ENCODE data around the gene CUX1. TPM values are rescaled to one million over a fixed set of nuclear protein-coding genes. Genes with fewer than 3 reads are reported as not detected.
A peak's percentile ranks its signal among the peaks of the same experiment; 100 is the strongest.

CUX1 gene
- total and polyA plus RNA-seq, 10 of the 15 experiments (the other 5 are each of a cell fraction or from before 2014, with no cell fraction given): 6.1 to 48.6 (median 25.9) TPM

DNA sequence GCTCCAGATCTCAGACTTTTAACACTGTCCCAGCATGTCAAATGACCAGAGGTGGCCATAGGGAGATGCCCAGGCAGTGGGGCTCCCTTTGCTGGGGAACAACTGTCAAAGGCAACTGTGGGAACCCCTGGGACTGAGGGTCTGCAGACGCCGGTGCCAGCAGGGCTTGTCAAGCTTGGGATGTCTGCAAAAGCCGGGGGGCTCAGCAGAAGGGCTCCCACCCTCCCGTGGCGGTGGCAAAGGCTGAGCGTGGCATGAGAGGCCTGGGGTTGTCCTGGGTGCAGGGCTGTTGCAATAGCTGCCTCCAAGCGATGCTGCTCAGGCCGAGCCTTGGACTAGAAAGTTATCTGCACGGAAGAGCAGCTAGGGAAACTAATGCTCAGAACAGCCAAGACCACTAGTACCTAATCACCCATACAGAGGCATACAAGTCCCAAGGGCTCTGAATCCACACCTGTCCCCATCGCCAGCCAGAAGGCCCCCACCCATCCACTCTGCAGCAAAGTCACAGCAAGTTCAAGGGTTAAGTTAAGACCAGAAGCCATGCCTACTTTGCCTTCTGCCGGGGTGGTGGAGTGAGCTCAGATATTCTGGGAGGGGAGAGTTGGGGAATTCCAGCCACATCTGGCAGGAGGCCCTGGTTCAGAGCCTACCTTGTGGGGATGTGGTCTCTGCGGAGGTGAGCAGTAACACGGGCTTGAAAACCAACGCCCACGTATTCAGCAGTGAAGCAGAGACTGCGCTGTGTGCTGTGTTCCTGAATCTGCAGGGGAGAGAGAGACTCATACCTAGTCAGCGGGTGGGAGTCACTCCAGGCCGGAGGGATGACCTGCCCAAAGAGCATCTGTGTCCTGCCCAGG, 473.9 kb downstream of the CUX1 start (continued):
- TF ChIP-seq, protein P1, sequence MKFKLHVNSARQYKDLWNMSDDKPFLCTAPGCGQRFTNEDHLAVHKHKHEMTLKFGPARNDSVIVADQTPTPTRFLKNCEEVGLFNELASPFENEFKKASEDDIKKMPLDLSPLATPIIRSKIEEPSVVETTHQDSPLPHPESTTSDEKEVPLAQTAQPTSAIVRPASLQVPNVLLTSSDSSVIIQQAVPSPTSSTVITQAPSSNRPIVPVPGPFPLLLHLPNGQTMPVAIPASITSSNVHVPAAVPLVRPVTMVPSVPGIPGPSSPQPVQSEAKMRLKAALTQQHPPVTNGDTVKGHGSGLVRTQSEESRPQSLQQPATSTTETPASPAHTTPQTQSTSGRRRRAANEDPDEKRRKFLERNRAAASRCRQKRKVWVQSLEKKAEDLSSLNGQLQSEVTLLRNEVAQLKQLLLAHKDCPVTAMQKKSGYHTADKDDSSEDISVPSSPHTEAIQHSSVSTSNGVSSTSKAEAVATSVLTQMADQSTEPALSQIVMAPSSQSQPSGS (IDR thresholded peaks at IDR 0.05; ENCODE audit: low read length): no peak
- TF ChIP-seq GATAD2B (conservative IDR thresholded peaks at IDR 0.05; ENCODE audit: low read depth) (peak; percentile 62; the same call in 1 of the 2 replicates), NFYA (IDR thresholded peaks at IDR 0.05; ENCODE audit: borderline replicate concordance, low read depth, low read length) (no peak), E2F8 (IDR thresholded peaks at IDR 0.05; ENCODE audit: low read depth, partially characterized antibody) (no peak), RB1 (IDR thresholded peaks at IDR 0.05; ENCODE audit: borderline replicate concordance) (no peak), MTA2 (IDR thresholded peaks at IDR 0.05; ENCODE audit: low read depth) (no peak; the same call in none of the 2 replicates), SUPT20H (IDR thresholded peaks at IDR 0.05; ENCODE audit: borderline replicate concordance, control insufficient read depth, low read depth, low read length) (no peak), HDAC6 (IDR thresholded peaks at IDR 0.05; ENCODE audit: unreplicated experiment) (no peak), PAX5 (IDR thresholded peaks at IDR 0.05; ENCODE audit: borderline replicate concordance, low read depth, low read length) (peak; percentile 83), ESRRA (IDR thresholded peaks at IDR 0.05; ENCODE audit: low read length) (no peak), RBBP5 (conservative IDR thresholded peaks at IDR 0.05) (no peak), ZBTB33 (IDR thresholded peaks at IDR 0.05) (no peak), MYC (IDR thresholded peaks at IDR 0.05; ENCODE audit: insufficient read depth, insufficient read length, insufficient replicate concordance, low read length, severe bottlenecking) (no peak)
- TF ChIP-seq, protein P2, sequence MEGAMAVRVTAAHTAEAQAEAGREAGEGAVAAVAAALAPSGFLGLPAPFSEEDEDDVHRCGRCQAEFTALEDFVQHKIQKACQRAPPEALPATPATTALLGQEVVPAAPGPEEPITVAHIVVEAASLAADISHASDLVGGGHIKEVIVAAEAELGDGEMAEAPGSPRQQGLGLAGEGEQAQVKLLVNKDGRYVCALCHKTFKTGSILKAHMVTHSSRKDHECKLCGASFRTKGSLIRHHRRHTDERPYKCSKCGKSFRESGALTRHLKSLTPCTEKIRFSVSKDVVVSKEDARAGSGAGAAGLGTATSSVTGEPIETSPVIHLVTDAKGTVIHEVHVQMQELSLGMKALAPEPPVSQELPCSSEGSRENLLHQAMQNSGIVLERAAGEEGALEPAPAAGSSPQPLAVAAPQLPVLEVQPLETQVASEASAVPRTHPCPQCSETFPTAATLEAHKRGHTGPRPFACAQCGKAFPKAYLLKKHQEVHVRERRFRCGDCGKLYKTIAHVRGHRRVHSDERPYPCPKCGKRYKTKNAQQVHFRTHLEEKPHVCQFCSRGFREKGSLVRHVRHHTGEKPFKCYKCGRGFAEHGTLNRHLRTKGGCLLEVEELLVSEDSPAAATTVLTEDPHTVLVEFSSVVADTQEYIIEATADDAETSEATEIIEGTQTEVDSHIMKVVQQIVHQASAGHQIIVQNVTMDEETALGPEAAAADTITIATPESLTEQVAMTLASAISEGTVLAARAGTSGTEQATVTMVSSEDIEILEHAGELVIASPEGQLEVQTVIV (IDR thresholded peaks at IDR 0.05; ENCODE audit: borderline replicate concordance, partially characterized antibody): no peak
- TF ChIP-seq, protein P3, sequence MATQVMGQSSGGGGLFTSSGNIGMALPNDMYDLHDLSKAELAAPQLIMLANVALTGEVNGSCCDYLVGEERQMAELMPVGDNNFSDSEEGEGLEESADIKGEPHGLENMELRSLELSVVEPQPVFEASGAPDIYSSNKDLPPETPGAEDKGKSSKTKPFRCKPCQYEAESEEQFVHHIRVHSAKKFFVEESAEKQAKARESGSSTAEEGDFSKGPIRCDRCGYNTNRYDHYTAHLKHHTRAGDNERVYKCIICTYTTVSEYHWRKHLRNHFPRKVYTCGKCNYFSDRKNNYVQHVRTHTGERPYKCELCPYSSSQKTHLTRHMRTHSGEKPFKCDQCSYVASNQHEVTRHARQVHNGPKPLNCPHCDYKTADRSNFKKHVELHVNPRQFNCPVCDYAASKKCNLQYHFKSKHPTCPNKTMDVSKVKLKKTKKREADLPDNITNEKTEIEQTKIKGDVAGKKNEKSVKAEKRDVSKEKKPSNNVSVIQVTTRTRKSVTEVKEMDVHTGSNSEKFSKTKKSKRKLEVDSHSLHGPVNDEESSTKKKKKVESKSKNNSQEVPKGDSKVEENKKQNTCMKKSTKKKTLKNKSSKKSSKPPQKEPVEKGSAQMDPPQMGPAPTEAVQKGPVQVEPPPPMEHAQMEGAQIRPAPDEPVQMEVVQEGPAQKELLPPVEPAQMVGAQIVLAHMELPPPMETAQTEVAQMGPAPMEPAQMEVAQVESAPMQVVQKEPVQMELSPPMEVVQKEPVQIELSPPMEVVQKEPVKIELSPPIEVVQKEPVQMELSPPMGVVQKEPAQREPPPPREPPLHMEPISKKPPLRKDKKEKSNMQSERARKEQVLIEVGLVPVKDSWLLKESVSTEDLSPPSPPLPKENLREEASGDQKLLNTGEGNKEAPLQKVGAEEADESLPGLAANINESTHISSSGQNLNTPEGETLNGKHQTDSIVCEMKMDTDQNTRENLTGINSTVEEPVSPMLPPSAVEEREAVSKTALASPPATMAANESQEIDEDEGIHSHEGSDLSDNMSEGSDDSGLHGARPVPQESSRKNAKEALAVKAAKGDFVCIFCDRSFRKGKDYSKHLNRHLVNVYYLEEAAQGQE (IDR thresholded peaks at IDR 0.05; ENCODE audit: low read depth, low read length): no peak
